Astrocyte of the cerebellum (primary cell): ENCODE measurements around the gene NTM.

ENCODE experiments used
- DNase-seq: peaks from one replicate; pipeline ENCODE4 v3.0.0-alpha.2; 2011; ENCODE audit warnings: low read depth
- H3K4me3 ChIP-seq: 2 replicates; pipeline ENCODE4 v1.5.1; 2011; ENCODE audit warnings: mild to moderate bottlenecking, low read depth, low read length, moderate library complexity
- CTCF ChIP-seq: IDR thresholded peaks from 2 replicates; pipeline ENCODE4 v1.5.1; 2012; ENCODE audit warnings: low read length, low read depth, moderate library complexity, mild to moderate bottlenecking; ENCODE audit errors: missing control alignments
- in situ Hi-C: cut with HindIII; loops from 2 replicates; pipeline ENCODE4 v1.10.0; 2017; ENCODE audit warnings: low sequenced_read_pairs

NTM gene

DNA sequence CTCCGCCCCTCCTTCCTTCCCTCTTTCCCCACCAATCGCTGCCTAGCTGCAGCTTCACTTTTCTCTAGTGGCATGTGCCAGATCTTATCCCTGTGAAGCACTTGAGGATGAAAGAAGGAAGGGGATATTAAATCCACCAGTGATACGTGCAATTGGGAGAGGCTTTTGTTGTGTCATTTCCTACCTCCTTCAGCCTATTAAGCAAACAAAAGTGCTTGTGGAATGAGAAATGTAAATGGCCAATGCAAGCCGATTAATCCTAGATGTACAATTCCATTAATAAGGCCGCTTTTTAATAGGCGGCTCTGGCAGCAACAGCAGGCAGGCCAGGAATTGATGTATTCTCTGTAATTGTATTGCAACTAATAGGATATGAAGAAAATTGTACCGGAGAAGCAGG lies 23.3 kb downstream of the NTM start:
- in situ Hi-C loops: no loop called here

GRCh38 chr11:131397675-131398074 lies 27.3 kb downstream of the NTM start:
- DNase-seq: no peak
- TF ChIP-seq CTCF: no peak
- in situ Hi-C loops: no loop called here
- no peak overlapping the region for H3K4me3 ChIP-seq

More for the DNA sequence above, 23.3 kb downstream of the NTM start:
- no peak overlapping the region for H3K4me3 ChIP-seq
- DNase-seq: no peak
- TF ChIP-seq CTCF: no peak

- no peak for TF ChIP-seq CTCF
- H3K4me3 ChIP-seq: no peak overlapping the region
- in situ Hi-C loops: no loop called here
- DNase-seq: no peak
Measured at GRCh38 chr11:131402040-131402439, 31.6 kb downstream of the NTM start.

- no peak for DNase-seq
- no peak for TF ChIP-seq CTCF
- no peak overlapping the region for H3K4me3 ChIP-seq
- in situ Hi-C loops: no loop called here
Measured at GRCh38 chr11:131404010-131404409, 33.6 kb downstream of the NTM start.

DNA sequence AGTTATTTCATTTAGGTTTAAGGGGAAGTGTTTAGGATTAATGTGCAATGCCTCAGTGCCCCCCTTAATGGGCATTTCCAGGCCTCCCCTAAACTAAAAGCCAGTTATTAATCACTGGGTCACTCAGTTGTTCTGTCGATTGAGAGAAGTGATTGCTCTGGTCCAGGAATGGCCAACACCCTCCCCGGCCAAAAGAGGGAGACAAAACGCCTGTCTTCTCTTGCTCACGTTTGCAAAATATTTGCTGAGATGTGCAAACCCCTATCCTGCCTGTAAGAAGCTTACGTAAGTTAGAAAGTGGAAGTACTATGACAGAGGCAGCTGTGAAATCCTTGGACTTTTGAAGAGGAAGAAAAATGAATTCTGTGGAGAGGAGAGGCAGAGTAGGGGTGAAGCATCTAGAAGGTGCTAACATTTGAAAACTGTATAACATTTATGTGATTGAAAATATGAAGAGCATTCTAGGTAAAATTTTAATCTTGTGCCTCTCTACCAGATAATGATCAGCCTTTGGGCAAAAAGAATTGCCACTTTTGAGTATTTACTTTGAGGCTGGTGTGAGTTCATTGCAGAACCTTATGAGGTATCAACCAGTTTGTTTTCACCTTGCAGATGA lies 37.7 kb downstream of the NTM start:
- no peak for DNase-seq
- no peak overlapping the region for H3K4me3 ChIP-seq
- in situ Hi-C loops: loop anchor here (5.0 kb wide), 1 partner anchor 59 kb away; no protein-coding TSS in a partner anchor
- peak; percentile 52 for TF ChIP-seq CTCF

DNA sequence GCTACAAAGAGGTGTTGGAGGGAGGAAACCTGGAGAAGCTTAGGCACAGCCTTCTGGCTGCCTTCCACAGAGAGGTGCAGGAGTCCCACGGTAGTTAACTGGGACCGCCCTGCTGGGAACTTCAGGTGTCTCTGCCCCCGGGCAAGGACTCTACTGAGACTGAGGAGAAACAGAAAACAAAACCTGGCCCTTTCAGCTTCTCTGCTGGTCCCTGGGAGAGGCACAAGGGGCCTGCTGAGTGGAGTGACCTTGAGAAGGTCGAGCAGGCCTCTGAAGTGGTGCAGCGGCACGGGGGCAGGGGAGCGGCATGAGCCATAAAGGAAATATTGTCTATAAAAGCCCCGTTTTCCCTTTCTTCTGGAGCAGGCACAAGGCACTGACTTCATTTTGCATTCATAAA lies 38.9 kb downstream of the NTM start:
- H3K4me3 ChIP-seq: no peak overlapping the region
- TF ChIP-seq CTCF: no peak
- in situ Hi-C loops: loop anchor here (5.0 kb wide), 1 partner anchor 58 kb away; no protein-coding TSS in a partner anchor
- no peak for DNase-seq
